ENCODE data around the gene KCTD21.

- TF ChIP-seq, protein P1, sequence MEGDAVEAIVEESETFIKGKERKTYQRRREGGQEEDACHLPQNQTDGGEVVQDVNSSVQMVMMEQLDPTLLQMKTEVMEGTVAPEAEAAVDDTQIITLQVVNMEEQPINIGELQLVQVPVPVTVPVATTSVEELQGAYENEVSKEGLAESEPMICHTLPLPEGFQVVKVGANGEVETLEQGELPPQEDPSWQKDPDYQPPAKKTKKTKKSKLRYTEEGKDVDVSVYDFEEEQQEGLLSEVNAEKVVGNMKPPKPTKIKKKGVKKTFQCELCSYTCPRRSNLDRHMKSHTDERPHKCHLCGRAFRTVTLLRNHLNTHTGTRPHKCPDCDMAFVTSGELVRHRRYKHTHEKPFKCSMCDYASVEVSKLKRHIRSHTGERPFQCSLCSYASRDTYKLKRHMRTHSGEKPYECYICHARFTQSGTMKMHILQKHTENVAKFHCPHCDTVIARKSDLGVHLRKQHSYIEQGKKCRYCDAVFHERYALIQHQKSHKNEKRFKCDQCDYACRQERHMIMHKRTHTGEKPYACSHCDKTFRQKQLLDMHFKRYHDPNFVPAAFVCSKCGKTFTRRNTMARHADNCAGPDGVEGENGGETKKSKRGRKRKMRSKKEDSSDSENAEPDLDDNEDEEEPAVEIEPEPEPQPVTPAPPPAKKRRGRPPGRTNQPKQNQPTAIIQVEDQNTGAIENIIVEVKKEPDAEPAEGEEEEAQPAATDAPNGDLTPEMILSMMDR (IDR thresholded peaks at IDR 0.05; ENCODE audit: low read length): no peak
- TF ChIP-seq EZH2 (IDR thresholded peaks at IDR 0.05; ENCODE audit: borderline replicate concordance, low read length): no peak
These were observed 11.2 kb downstream of the KCTD21 start for GRCh38 chr11:78177216-78177615.

Measured in OCI-LY1 (cell line).